WTC11 (cell line): ENCODE data around the gene PKIB. TPM values are rescaled to one million over a fixed set of nuclear protein-coding genes. Genes with fewer than 3 reads are reported as not detected.

Experiments used
- ATAC-seq: fragments of 200-7000 bp; cut with Tn5 transposase; 2 replicates; pipeline ENCODE4 v1.10.0; 2021; ENCODE audit warnings: mild to moderate bottlenecking, moderate library complexity
- CTCF ChIA-PET: fragments of 300-600 bp; sonication (Branson Sonifier 250); formaldehyde crosslinking; loops from one replicate; lab custom pipeline; 2021; ENCODE audit warnings: antibody characterized with exemption; lab: Charles Lee
- POLR2A ChIA-PET: fragments of 350-600 bp; sonication (Branson Sonifier 250); formaldehyde crosslinking; loops from one replicate; lab custom pipeline; 2021; ENCODE audit warnings: antibody characterized with exemption; lab: Charles Lee
- DNase-seq: peaks from one replicate; pipeline ENCODE4 v3.0.0; 2021; ENCODE audit warnings: low spot score
- H3K27ac Mint-ChIP-seq: 2 replicates; pipeline ENCODE4 v1.8.0; 2021; ENCODE audit warnings: mixed read lengths
- H3K27me3 Mint-ChIP-seq: 2 replicates; pipeline ENCODE4 v1.8.0; 2021; ENCODE audit warnings: low read depth, mild to moderate bottlenecking, moderate library complexity, mixed read lengths
- H3K36me3 Mint-ChIP-seq: 2 replicates; pipeline ENCODE4 v1.8.0; 2021; ENCODE audit warnings: mixed read lengths
- H3K4me1 Mint-ChIP-seq: 2 replicates; pipeline ENCODE4 v1.8.0; 2022; ENCODE audit warnings: mixed read lengths
- H3K4me3 Mint-ChIP-seq: 2 replicates; pipeline ENCODE4 v1.8.0; 2021; ENCODE audit warnings: mild to moderate bottlenecking, moderate library complexity, mixed read lengths
- H3K9me3 Mint-ChIP-seq: 2 replicates; pipeline ENCODE4 v1.8.0; 2021; ENCODE audit warnings: mixed read lengths
- CREM ChIP-seq: sonication (generic); formaldehyde crosslinking; IDR thresholded peaks from 2 replicates; pipeline ENCODE4 v1.8.1; 2022; ENCODE audit warnings: mild to moderate bottlenecking, missing genetic modification reagents, moderate library complexity
- EMX1 ChIP-seq: fragments of 250-450 bp; sonication (Bioruptor Pico); IDR thresholded peaks from 2 replicates; pipeline ENCODE4 v1.8.0; 2021; ENCODE audit warnings: mild to moderate bottlenecking
- FOXK1 ChIP-seq: sonication (generic); formaldehyde crosslinking; IDR thresholded peaks from 2 replicates; pipeline ENCODE4 v1.8.0; 2022; ENCODE audit warnings: mild to moderate bottlenecking, moderate library complexity, missing genetic modification reagents
- IRF2 ChIP-seq: sonication (generic); formaldehyde crosslinking; IDR thresholded peaks from 2 replicates; pipeline ENCODE4 v1.8.0; 2022; ENCODE audit warnings: low read depth, missing genetic modification reagents, borderline replicate concordance
- NR1H2 ChIP-seq: sonication (generic); formaldehyde crosslinking; IDR thresholded peaks from 2 replicates; pipeline ENCODE4 v1.9.0; 2021; ENCODE audit warnings: mild to moderate bottlenecking, moderate library complexity, missing genetic modification reagents
- NR3C1 ChIP-seq: sonication (generic); formaldehyde crosslinking; conservative IDR thresholded peaks from 2 replicates; pipeline ENCODE4 v1.8.1; 2023; ENCODE audit warnings: low read depth, mild to moderate bottlenecking, missing genetic modification reagents
- OVOL2 ChIP-seq: fragments of 250-450 bp; sonication (Bioruptor Pico); IDR thresholded peaks from 2 replicates; pipeline ENCODE4 v1.9.0; 2021; ENCODE audit warnings: mild to moderate bottlenecking, borderline replicate concordance
- RORB ChIP-seq: fragments of 250-450 bp; sonication (Bioruptor Pico); IDR thresholded peaks from 2 replicates; pipeline ENCODE4 v1.9.0; 2021; ENCODE audit warnings: mild to moderate bottlenecking
- TCF7 ChIP-seq: sonication (generic); formaldehyde crosslinking; IDR thresholded peaks from 2 replicates; pipeline ENCODE4 v1.8.0; 2022; ENCODE audit warnings: mild to moderate bottlenecking, low read depth, missing genetic modification reagents, moderate library complexity
- ZBTB21 ChIP-seq: sonication (generic); formaldehyde crosslinking; IDR thresholded peaks from 2 replicates; pipeline ENCODE4 v1.8.1; 2023; ENCODE audit warnings: mild to moderate bottlenecking, missing genetic modification reagents, borderline replicate concordance
- total RNA-seq: library from RNA; stranded (reverse); gene quantifications from 3 replicates; pipeline ENCODE4 v1.2.3, GENCODE V29; 2021
- TF ChIP-seq, protein P1 (sequence below): sonication (generic); formaldehyde crosslinking; IDR thresholded peaks from 2 replicates; pipeline ENCODE4 v1.8.1; 2023; ENCODE audit warnings: mild to moderate bottlenecking, missing genetic modification reagents, moderate library complexity
- TF ChIP-seq, protein P2 (sequence below): fragments of 250-450 bp; sonication (Bioruptor Pico); IDR thresholded peaks from 2 replicates; pipeline ENCODE4 v1.9.0; 2021; ENCODE audit warnings: moderate library complexity, mild to moderate bottlenecking, inconsistent platforms, borderline replicate concordance
- TF ChIP-seq, protein P3 (sequence below): sonication (generic); formaldehyde crosslinking; IDR thresholded peaks from 2 replicates; pipeline ENCODE4 v1.8.1; 2022; ENCODE audit warnings: low read depth, mild to moderate bottlenecking, moderate library complexity, missing genetic modification reagents, borderline replicate concordance
- TF ChIP-seq, protein P4 (sequence below): fragments of 250-450 bp; sonication (Bioruptor Pico); conservative IDR thresholded peaks from 2 replicates; pipeline ENCODE4 v1.9.0; 2021; ENCODE audit warnings: mild to moderate bottlenecking
- TF ChIP-seq, protein P5 (sequence below): sonication (generic); formaldehyde crosslinking; conservative IDR thresholded peaks from 2 replicates; pipeline ENCODE4 v1.8.1; 2022; ENCODE audit warnings: mild to moderate bottlenecking, missing genetic modification reagents
- TF ChIP-seq, protein P6 (sequence below): fragments of 250-450 bp; sonication (Bioruptor Pico); IDR thresholded peaks from 2 replicates; pipeline ENCODE4 v1.9.0; 2021; ENCODE audit warnings: mild to moderate bottlenecking, borderline replicate concordance
- TF ChIP-seq, protein P7 (sequence below): sonication (generic); formaldehyde crosslinking; IDR thresholded peaks from 2 replicates; pipeline ENCODE4 v1.8.0; 2023; ENCODE audit warnings: mild to moderate bottlenecking, missing genetic modification reagents
- TF ChIP-seq, protein P8 (sequence below): sonication (generic); formaldehyde crosslinking; IDR thresholded peaks from 2 replicates; pipeline ENCODE4 v1.8.1; 2023; ENCODE audit warnings: mild to moderate bottlenecking, missing genetic modification reagents, moderate library complexity

PKIB gene
- total RNA-seq, 1 experiment from 2014 or later = 26.4 TPM

DNA sequence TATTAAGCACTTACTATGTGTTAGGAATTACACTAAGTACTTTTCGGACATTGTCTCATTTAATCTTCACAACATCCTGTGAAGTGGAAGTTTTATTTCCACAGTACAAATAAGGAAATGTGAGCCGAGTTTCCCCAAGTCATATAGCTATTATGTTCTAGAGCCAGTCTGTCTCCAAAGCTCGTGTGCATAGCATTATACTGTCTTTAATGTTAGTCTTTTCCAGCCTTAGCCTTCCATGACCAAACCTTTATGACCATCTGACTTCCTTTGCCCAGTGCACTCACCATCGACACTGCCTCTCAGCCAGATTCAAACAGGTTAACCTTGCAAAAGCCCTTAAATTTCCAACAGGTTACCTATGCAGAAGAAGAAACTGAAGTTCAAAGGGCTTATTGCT is 55.7 kb downstream of the PKIB start (continued):
- TF ChIP-seq NR3C1 (CRISPR knock-in tag) (no peak), CREM (CRISPR knock-in tag) (no peak), RORB (CRISPR knock-in tag) (no peak), IRF2 (no peak), FOXK1 (CRISPR knock-in tag) (no peak), ZBTB21 (CRISPR knock-in tag) (no peak)
- TF ChIP-seq, protein P1, sequence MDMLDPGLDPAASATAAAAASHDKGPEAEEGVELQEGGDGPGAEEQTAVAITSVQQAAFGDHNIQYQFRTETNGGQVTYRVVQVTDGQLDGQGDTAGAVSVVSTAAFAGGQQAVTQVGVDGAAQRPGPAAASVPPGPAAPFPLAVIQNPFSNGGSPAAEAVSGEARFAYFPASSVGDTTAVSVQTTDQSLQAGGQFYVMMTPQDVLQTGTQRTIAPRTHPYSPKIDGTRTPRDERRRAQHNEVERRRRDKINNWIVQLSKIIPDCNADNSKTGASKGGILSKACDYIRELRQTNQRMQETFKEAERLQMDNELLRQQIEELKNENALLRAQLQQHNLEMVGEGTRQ (CRISPR knock-in tag) = no peak
- TF ChIP-seq, protein P2, sequence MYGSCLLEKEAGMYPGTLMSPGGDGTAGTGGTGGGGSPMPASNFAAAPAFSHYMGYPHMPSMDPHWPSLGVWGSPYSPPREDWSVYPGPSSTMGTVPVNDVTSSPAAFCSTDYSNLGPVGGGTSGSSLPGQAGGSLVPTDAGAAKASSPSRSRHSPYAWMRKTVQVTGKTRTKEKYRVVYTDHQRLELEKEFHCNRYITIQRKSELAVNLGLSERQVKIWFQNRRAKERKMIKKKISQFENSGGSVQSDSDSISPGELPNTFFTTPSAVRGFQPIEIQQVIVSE (CRISPR knock-in tag) = no peak
- TF ChIP-seq, protein P3, sequence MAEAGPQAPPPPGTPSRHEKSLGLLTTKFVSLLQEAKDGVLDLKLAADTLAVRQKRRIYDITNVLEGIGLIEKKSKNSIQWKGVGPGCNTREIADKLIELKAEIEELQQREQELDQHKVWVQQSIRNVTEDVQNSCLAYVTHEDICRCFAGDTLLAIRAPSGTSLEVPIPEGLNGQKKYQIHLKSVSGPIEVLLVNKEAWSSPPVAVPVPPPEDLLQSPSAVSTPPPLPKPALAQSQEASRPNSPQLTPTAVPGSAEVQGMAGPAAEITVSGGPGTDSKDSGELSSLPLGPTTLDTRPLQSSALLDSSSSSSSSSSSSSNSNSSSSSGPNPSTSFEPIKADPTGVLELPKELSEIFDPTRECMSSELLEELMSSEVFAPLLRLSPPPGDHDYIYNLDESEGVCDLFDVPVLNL (CRISPR knock-in tag) = no peak
- TF ChIP-seq, protein P4, sequence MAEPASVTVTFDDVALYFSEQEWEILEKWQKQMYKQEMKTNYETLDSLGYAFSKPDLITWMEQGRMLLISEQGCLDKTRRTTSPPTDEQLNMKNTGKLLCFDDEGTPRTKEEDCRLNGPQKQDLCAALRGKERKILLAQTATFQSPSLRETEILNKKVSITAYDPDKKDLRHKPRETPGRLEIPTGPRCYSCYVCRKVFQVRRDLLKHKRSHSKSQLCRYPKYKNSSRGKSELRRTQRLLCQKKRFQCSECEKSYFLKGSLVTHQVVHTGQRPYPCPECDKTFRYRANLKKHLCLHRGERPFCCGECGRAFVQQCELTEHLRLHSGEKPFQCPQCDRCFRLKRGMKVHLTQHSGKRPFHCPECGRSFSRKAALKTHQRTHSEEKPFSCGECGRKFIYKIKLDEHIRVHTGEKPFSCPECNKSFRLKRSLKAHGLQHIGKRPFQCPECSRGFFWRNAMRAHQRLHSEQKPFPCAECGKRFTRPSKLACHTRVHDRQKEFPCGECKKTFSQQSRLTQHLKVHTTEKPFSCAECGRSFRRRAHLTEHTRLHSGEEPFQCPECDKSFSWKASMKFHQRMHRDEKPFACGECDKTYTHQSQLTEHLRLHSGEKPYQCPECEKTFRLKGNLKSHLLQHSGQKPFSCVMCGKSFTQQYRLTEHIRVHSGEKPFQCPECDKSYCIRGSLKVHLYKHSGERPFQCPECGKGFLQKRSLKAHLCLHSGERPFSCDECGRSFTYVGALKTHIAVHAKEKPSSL (CRISPR knock-in tag) = no peak

DNA sequence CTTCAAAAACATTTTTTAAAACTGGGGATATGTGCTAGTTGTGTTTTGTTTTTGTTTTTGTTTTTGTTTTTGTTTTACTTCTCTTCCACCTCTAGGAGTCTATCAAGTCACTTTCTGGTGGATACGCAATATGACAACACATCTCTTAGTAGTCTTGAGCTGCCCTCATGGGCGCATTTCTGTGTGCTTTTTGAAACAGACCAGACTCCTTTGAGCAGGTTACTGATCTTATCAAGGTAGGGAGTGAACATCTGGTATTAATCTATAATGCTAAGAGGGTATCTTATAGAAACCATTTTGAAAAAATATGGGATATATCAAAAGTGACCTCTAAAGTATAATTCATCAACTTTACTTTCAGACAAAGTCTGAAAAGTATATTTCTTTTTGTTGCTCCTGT is 56.2 kb downstream of the PKIB start:
- POLR2A ChIA-PET = no interaction called here
- no peak overlapping the region for H3K27ac Mint-ChIP-seq
- CTCF ChIA-PET = no interaction called here
- DNase-seq = no peak
- no peak overlapping the region for H3K4me3 Mint-ChIP-seq
- H3K36me3 Mint-ChIP-seq = no peaks in the 10 kb centered on the region
- ATAC-seq = no peak
- no peaks in the 10 kb centered on the region for H3K4me1 Mint-ChIP-seq
- H3K27me3 Mint-ChIP-seq = no peaks in the 10 kb centered on the region
- no peaks in the 10 kb centered on the region for H3K9me3 Mint-ChIP-seq
- TF ChIP-seq, protein P5, sequence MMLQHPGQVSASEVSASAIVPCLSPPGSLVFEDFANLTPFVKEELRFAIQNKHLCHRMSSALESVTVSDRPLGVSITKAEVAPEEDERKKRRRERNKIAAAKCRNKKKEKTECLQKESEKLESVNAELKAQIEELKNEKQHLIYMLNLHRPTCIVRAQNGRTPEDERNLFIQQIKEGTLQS (CRISPR knock-in tag) = no peak
- TF ChIP-seq, protein P4 (CRISPR knock-in tag) = no peak
- TF ChIP-seq, protein P6, sequence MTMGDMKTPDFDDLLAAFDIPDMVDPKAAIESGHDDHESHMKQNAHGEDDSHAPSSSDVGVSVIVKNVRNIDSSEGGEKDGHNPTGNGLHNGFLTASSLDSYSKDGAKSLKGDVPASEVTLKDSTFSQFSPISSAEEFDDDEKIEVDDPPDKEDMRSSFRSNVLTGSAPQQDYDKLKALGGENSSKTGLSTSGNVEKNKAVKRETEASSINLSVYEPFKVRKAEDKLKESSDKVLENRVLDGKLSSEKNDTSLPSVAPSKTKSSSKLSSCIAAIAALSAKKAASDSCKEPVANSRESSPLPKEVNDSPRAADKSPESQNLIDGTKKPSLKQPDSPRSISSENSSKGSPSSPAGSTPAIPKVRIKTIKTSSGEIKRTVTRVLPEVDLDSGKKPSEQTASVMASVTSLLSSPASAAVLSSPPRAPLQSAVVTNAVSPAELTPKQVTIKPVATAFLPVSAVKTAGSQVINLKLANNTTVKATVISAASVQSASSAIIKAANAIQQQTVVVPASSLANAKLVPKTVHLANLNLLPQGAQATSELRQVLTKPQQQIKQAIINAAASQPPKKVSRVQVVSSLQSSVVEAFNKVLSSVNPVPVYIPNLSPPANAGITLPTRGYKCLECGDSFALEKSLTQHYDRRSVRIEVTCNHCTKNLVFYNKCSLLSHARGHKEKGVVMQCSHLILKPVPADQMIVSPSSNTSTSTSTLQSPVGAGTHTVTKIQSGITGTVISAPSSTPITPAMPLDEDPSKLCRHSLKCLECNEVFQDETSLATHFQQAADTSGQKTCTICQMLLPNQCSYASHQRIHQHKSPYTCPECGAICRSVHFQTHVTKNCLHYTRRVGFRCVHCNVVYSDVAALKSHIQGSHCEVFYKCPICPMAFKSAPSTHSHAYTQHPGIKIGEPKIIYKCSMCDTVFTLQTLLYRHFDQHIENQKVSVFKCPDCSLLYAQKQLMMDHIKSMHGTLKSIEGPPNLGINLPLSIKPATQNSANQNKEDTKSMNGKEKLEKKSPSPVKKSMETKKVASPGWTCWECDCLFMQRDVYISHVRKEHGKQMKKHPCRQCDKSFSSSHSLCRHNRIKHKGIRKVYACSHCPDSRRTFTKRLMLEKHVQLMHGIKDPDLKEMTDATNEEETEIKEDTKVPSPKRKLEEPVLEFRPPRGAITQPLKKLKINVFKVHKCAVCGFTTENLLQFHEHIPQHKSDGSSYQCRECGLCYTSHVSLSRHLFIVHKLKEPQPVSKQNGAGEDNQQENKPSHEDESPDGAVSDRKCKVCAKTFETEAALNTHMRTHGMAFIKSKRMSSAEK (CRISPR knock-in tag) = no peak
- TF ChIP-seq NR1H2 (CRISPR knock-in tag) (no peak), NR3C1 (CRISPR knock-in tag) (no peak), TCF7 (CRISPR knock-in tag) (no peak), OVOL2 (CRISPR knock-in tag) (no peak), EMX1 (CRISPR knock-in tag) (no peak)
- TF ChIP-seq, protein P7, sequence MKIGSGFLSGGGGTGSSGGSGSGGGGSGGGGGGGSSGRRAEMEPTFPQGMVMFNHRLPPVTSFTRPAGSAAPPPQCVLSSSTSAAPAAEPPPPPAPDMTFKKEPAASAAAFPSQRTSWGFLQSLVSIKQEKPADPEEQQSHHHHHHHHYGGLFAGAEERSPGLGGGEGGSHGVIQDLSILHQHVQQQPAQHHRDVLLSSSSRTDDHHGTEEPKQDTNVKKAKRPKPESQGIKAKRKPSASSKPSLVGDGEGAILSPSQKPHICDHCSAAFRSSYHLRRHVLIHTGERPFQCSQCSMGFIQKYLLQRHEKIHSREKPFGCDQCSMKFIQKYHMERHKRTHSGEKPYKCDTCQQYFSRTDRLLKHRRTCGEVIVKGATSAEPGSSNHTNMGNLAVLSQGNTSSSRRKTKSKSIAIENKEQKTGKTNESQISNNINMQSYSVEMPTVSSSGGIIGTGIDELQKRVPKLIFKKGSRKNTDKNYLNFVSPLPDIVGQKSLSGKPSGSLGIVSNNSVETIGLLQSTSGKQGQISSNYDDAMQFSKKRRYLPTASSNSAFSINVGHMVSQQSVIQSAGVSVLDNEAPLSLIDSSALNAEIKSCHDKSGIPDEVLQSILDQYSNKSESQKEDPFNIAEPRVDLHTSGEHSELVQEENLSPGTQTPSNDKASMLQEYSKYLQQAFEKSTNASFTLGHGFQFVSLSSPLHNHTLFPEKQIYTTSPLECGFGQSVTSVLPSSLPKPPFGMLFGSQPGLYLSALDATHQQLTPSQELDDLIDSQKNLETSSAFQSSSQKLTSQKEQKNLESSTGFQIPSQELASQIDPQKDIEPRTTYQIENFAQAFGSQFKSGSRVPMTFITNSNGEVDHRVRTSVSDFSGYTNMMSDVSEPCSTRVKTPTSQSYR = no peak
- TF ChIP-seq, protein P8, sequence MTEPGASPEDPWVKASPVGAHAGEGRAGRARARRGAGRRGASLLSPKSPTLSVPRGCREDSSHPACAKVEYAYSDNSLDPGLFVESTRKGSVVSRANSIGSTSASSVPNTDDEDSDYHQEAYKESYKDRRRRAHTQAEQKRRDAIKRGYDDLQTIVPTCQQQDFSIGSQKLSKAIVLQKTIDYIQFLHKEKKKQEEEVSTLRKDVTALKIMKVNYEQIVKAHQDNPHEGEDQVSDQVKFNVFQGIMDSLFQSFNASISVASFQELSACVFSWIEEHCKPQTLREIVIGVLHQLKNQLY (CRISPR knock-in tag) = no peak
